ENCODE results near the gene ACSL6.

Gene ACSL6

DNA sequence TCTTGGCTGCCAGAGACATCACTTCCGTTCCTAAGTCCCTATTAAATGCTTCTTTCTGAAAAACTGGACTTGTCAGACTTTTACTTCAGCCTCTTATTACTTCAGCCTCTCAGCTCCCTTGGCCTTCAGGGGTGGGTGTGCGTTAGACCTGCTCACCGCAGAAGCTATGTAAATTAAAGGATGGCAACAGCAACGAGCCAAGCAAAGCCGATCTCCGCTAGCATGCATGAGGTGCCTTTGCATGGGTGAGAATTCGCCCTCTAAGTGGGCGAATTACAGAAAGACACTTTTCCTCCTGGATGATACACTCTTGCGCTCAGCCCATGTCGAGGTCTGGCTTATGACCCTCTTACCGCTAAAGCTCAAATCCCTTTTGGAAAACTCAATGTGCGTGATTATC lies 38.1 kb upstream of the ACSL6 start:
- no peak for DNase-seq (ENCODE audit: low read depth in 2 of 2)

GRCh38 chr5:132049093-132049492 lies 37.6 kb upstream of the ACSL6 start:
- no peak for DNase-seq (ENCODE audit: low read depth in 2 of 2)

DNA sequence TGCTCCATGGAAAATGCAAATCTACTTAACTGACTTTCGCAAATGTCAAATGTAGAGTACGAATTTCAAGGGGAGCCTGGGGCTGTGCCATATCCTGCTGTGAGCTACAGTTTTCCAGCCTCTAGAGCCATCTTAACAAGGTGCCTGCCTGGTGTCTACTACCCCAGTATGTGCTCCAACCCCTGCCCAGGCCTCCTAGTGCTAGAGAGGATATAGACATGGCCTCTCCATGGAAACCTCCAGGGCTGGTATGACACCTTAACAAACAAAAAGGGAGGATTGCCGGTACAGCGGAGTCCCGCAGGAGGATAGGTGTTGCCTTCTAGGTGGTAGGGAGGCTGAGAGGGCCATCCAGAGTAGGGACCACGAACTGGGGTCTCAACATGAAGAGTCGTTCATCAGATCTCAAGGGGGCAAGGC lies 35.4 kb upstream of the ACSL6 start:
- no peak for DNase-seq (ENCODE audit: low read depth in 2 of 2)

- no peak for DNase-seq (ENCODE audit: low read depth in 2 of 2)
These were observed 32.7 kb upstream of the ACSL6 start for GRCh38 chr5:132044207-132044606.

- DNase-seq (ENCODE audit: low read depth in 2 of 2): no peak
These were observed 25.9 kb upstream of the ACSL6 start for GRCh38 chr5:132037353-132037752.

GRCh38 chr5:132033122-132033521 lies 21.7 kb upstream of the ACSL6 start:
- DNase-seq (ENCODE audit: low read depth in 2 of 2): no peak

DNA sequence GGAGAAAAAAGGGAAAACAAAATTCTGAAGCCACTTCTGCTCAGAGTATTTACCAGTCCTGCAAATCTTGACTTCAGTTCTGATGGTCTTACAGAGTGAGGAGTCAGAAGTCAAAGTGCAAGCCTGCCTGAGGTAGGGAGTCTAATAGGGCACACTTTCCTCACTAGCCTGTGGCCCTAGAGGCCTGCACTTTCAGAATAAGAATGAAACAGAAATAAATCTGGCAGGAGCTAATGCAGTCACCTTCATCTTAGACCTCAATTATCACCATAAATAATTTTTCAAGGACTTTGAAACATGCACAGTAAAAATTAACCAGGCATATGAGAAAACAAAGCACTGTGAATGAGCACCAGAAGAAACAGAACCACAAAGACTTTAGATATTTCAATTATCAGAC lies 20.7 kb upstream of the ACSL6 start:
- DNase-seq (ENCODE audit: low read depth in 2 of 2): no peak

GRCh38 chr5:132030610-132031009 lies 19.2 kb upstream of the ACSL6 start:
- no peak for DNase-seq (ENCODE audit: low read depth in 2 of 2)

- DNase-seq (ENCODE audit: low read depth in 2 of 2): no peak
These were observed 18.3 kb upstream of the ACSL6 start for GRCh38 chr5:132029609-132030330.

DNA sequence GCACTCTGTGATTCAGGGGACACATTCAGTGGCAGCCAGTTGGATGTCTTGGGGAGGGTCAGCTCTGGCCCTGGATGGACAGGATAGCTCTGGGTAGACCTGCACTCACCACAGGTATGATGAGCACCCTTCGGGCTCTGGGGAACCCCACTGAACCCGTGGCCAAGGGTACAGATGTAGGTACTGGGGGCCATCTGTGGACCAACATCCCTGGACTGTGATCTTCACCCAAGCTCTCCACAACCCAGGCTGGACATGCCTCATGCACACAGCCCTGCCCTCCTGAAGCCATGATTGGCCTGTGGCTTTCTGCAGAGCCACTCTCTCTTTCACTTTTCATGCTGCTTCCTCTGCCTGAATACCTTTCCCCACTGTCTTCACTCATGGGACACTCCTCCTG lies 15.6 kb upstream of the ACSL6 start:
- DNase-seq (ENCODE audit: low read depth in 2 of 2): no peak

DNA sequence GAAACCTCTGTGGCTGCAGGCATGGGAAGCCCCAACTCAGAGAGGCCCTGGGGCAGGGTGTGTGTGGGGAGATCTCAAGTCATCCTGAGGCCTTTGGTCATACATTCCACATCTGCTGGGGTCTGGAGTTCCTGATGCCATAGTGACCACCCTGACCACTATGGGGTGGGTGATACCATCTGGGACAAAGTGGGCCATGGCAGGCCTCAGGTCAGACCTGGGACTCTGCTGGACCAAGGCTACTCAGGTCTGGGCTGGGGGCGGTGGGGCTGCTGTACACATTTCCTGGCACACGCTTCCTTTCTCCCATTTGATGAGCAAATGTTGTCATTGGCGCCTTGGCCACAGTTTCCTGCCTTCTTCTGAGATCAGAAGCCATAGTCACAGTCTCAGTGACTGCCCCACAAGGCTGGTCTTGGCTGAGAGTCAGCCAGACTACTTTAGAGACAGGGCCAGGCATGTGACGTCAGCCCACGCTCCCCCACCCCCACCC lies 15.1 kb upstream of the ACSL6 start:
- peak; percentile 19 to 40 for DNase-seq (ENCODE audit: low read depth in 2 of 2)

- DNase-seq (ENCODE audit: low read depth in 2 of 2): no peak
These were observed 14.0 kb upstream of the ACSL6 start for GRCh38 chr5:132025403-132025971.

DNA sequence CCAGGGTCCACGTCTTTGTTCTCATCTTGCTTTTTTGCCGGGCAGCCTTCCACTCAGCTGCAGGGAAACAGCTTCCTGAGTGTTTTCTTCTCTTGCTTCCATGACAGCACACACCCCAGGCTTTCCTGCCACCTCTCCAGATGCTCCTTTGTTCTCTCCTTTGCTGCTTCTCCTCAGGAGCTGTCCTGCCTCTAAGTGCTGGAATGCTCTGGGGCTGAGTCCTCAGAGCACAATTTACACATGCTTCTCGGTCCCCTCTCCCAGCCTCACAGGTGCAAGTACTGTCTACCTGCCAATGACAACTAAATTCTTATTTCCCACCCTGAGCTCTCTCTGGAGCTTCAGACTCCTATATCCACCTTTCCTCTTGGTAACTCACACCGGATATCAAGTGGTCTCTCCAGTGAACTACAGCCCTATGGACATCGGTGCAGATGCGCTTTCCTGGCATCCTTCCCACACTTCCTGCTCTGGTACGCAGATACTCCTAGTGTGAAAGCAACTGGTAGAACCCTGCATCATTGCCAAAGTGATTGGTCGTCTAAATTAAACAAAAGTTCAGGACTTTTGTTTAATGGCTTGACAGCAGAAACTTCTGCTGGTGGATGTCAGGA lies 13.4 kb upstream of the ACSL6 start:
- no peak for DNase-seq (ENCODE audit: low read depth in 2 of 2)

GRCh38 chr5:132024117-132024435 lies 12.6 kb upstream of the ACSL6 start:
- DNase-seq (ENCODE audit: low read depth in 2 of 2): no peak

- DNase-seq (ENCODE audit: low read depth in 2 of 2): no peak
These were observed 12.0 kb upstream of the ACSL6 start for GRCh38 chr5:132023258-132024116.

GRCh38 chr5:132022737-132023136 lies 11.3 kb upstream of the ACSL6 start:
- no peak for DNase-seq (ENCODE audit: low read depth in 2 of 2)

DNA sequence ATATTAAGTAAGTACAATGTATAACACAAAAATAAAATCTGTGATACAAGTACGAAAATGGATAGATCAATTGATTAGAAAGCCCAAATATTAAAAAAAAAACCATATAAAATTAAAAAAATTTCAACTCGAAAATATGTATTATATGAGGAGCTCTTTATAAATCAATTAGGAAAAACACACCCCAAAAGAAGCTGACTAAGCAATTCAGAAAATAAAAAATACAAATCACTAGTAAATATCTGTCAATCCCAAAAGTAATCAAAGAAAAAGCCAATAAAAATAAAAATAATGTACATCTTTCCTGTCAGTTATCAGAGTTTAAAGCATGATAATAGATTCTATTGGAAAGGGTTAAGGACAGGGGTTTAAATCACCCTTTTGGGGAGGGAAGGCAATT lies 10.2 kb upstream of the ACSL6 start:
- no peak for DNase-seq (ENCODE audit: low read depth in 2 of 2)

DNA sequence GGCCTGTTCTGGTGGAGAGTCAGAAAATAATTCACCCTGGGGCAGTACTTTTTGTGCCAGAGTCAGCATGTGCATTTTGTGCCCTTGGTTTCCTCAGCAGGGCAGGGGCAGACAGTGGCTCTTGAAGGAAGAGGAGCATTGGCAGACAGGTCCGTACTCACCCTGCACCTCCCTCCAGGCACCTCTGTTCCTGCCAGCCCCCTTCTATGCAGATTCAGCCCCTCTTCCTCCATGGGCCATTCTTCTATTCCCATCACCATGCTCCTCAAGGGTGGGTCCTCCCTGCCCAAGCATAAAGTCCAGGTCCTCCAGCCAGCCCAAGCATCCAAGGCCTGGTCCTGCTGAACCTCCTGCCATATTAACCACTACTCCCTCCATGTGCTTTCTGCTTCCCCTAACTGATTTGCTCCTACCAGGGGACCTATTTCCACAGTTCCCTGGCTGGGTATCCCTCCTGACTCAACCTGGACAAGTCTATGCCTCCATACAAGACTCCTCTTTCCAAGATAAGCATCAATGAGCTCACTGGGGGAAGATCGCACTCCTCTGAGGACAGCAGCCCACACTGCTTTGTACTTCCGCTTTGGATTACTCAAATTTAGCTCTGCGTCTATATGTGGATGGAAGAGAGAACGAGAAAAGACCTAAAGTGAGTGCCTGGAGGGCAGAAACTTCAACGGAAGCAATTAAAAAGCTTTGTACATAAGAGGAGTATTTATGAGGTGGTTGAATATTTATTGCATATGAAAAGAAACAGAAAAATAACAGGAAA lies 9.3 kb upstream of the ACSL6 start:
- no peak for DNase-seq (ENCODE audit: low read depth in 2 of 2)

- DNase-seq (ENCODE audit: low read depth in 2 of 2): peak; percentile 64 to 71
These were observed 8.5 kb upstream of the ACSL6 start for GRCh38 chr5:132019857-132020555.

- no peak for DNase-seq (ENCODE audit: low read depth in 2 of 2)
These were observed 7.9 kb upstream of the ACSL6 start for GRCh38 chr5:132019337-132019736.
